GM20000 (cell line): ENCODE data around the gene AFF1.
"Not testable (repeated sequence)": the region's sequence is repeated elsewhere in the genome, so short reads cannot be mapped to it uniquely, and the experiment has no call there.

Experiments used
- DNase-seq: peaks from one replicate; pipeline ENCODE4 v3.0.0; 2012; ENCODE audit warnings: low spot score
- CTCF ChIP-seq: IDR thresholded peaks from 2 replicates; pipeline ENCODE4 v1.5.1; 2012; ENCODE audit warnings: mild to moderate bottlenecking, control low read depth; ENCODE audit errors: extremely low read depth, missing control alignments

Gene AFF1

GRCh38 chr4:86991994-86992393 is 57.2 kb downstream of the AFF1 start:
- TF ChIP-seq CTCF = no peak
- no peak for DNase-seq

GRCh38 chr4:86993909-86994681 is 59.3 kb downstream of the AFF1 start:
- no peak for DNase-seq
- TF ChIP-seq CTCF = no peak

GRCh38 chr4:86994686-86995085 is 59.9 kb downstream of the AFF1 start:
- no peak for TF ChIP-seq CTCF
- DNase-seq = no peak

GRCh38 chr4:86996510-86996909 is 61.7 kb downstream of the AFF1 start:
- not testable (repeated sequence) for DNase-seq

- DNase-seq = no peak
- TF ChIP-seq CTCF = no peak
These were observed 64.4 kb downstream of the AFF1 start for GRCh38 chr4:86999136-86999643.

GRCh38 chr4:87002682-87003043 is 67.9 kb downstream of the AFF1 start:
- no peak for TF ChIP-seq CTCF
- DNase-seq = no peak

- DNase-seq = no peak
- no peak for TF ChIP-seq CTCF
These were observed 68.5 kb downstream of the AFF1 start for GRCh38 chr4:87003266-87003665.

GRCh38 chr4:87005369-87005689 is 70.5 kb downstream of the AFF1 start:
- DNase-seq = no peak
- TF ChIP-seq CTCF = no peak
